Measurements from ENCODE around the gene RAB40C.

Gene RAB40C

DNA sequence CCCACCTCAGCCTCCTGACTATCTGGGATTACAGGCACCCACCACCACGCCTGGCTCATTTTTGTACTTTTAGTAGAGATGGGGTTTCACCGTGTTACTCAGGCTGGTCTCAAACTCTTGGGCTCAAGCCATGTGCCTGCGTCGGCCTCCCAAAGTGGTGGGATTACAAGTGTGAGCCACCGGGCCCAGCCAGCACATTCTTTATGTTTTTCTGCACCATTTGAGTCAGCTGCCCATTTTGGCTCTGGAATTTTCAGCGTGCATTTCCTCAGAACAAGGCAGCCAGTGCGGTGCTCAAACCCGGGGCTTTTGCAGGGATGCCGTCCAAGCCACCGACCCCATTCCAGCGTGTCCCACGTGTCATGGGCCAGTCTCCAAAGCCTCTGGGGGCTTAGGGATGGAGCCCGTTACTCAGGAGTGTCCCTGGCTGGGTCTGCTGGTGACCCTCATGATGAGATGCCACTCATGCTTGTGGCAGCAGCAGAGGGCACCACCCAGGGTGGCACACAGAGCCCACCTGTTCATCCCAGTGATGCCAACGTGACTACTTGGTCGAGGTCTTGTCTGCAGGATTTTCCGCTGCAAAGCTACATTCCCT, 3.7 kb upstream of the RAB40C start:
- peaks cover 9% of the 10 kb centered on the region for H3K36me3 ChIP-seq
- no peak for DNase-seq
- 0 out of 2 replicates have a peak overlapping the region, but pooled peaks have one; percentile 29 for H3K27ac ChIP-seq
- H3K9me3 ChIP-seq (ENCODE audit: severe bottlenecking) = no peaks in the 10 kb centered on the region
- TF ChIP-seq, protein P1, sequence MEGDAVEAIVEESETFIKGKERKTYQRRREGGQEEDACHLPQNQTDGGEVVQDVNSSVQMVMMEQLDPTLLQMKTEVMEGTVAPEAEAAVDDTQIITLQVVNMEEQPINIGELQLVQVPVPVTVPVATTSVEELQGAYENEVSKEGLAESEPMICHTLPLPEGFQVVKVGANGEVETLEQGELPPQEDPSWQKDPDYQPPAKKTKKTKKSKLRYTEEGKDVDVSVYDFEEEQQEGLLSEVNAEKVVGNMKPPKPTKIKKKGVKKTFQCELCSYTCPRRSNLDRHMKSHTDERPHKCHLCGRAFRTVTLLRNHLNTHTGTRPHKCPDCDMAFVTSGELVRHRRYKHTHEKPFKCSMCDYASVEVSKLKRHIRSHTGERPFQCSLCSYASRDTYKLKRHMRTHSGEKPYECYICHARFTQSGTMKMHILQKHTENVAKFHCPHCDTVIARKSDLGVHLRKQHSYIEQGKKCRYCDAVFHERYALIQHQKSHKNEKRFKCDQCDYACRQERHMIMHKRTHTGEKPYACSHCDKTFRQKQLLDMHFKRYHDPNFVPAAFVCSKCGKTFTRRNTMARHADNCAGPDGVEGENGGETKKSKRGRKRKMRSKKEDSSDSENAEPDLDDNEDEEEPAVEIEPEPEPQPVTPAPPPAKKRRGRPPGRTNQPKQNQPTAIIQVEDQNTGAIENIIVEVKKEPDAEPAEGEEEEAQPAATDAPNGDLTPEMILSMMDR (IDR thresholded peaks at IDR 0.05; ENCODE audit: low read depth, low read length) = no peak
- no peaks in the 10 kb centered on the region for H3K27me3 ChIP-seq (ENCODE audit: insufficient read depth, low read depth, severe bottlenecking)
- no peak overlapping the region for H3K4me3 ChIP-seq (ENCODE audit: low read depth, low read length)

DNA sequence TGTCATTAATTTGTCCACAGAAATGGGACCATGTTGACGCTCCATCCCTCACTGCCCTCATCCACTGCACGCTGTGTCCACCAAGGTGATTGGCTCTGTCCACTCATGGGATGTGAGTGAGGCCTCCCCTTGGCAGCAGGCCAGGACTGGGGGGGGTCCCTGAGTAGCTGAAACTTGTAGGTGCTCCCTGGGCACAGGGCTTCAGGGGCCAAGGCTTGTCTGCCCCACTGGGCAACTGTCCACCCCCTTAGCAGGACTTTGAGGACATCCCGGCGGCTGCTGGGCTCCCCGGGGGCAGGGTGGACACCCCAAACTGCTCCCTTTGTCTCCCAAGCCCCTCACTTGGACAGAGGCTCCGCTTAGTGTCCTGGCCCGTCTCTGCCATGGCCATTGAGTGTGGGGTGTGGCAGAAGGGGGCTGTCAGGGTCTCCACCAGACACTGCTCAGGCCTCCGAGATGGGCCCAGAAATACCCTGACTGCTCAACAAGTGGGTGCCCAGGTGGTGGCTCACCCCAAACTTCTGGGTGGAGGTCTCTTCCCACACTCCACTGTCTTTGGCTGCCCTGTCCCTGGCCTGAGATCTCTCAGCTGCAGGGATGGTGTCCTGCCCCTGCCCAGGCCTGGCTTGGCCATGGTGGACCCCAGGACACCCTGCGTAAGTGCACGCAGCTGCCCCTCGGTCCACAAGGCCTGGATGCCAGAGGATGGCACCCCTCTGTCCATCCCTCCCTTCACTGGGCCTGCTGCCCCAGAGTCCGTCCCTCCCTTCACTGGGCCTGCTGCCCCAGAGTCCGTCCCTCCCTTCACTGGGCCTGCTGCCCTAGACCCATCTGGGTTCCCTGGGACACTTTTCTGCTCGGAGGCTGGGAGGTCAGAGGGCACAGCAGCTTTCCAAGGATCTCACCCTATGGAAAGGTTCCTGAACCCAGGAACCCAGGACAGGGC, 2.9 kb upstream of the RAB40C start:
- Histone ChIP-seq H3K27ac (peak overlapping the region; percentile 98), H3K9me3 (ENCODE audit: severe bottlenecking) (no peaks in the 10 kb centered on the region)
- no peak for DNase-seq

DNA sequence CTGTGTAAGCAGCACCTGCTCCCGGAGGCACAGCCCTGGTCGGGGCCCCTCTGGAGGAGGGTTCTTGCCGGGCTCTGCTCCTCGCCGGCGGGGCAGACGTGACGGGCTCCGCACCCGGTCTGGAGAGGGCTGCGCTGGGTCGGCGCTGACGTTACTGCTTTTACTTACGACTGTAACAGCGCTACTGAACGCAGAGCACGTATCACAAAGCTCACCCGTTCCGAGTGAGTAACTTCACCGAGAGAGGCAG, 1.3 kb upstream of the RAB40C start:
- H3K4me3 ChIP-seq (ENCODE audit: low read depth, low read length) = peak overlapping the region; percentile 62
- H3K27ac ChIP-seq = peak overlapping the region; percentile 98
- H3K9me3 ChIP-seq (ENCODE audit: severe bottlenecking) = no peaks in the 10 kb centered on the region
- DNase-seq = peak; percentile 37
- no peaks in the 10 kb centered on the region for H3K27me3 ChIP-seq (ENCODE audit: insufficient read depth, low read depth, severe bottlenecking)
- TF ChIP-seq, protein P1 (IDR thresholded peaks at IDR 0.05; ENCODE audit: low read depth, low read length) = no peak
- peaks cover 13% of the 10 kb centered on the region for H3K36me3 ChIP-seq

More for the DNA sequence above, 2.9 kb upstream of the RAB40C start:
- no peaks in the 10 kb centered on the region for H3K27me3 ChIP-seq (ENCODE audit: insufficient read depth, low read depth, severe bottlenecking)
- peaks cover 9% of the 10 kb centered on the region for H3K36me3 ChIP-seq
- no peak overlapping the region for H3K4me3 ChIP-seq (ENCODE audit: low read depth, low read length)
- TF ChIP-seq, protein P1 (IDR thresholded peaks at IDR 0.05; ENCODE audit: low read depth, low read length) = no peak

DNA sequence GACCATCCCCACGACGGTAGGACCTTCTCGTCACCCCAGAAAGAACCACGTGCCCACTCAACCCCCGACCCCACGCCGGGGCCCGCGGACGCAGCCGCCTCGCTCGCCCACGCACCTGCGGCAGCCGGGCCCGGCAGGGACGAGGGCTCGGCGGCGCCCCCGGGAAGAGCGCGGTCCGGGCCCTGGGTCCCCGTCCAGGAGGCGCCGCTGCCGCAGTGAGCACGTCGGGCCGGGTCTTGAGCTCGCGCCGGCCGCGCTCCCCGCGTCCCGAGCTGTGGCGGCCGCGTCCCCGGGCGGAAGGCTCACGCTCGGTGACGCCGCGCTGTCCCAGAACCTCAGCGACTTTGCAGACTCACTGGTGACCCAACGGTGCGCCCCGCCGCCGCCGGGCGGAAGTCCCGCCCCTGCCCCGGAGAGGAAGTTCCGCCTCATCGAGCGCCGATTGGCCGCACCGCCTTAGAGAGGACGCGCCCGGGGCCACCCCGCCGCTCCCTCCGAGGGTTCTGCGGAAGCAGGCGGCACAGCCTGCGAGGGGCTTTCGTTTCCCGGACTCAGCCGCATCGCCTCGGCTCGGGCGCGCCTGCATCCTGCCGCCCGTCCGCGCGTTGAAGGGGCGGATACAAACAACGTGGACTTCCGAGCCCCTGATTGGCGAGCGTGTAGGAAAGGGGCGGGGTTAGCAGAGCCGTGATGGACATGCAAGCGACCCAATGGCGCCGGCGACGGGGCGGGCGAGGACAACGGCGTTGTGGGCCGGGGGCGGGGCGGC, 793 bp upstream of the RAB40C start:
- Histone ChIP-seq H3K27me3 (ENCODE audit: insufficient read depth, low read depth, severe bottlenecking) (no peaks in the 10 kb centered on the region), H3K36me3 (peaks cover 16% of the 10 kb centered on the region), H3K27ac (peak overlapping the region; percentile 98), H3K4me3 (ENCODE audit: low read depth, low read length) (peak overlapping the region; percentile 62), H3K9me3 (ENCODE audit: severe bottlenecking) (no peaks in the 10 kb centered on the region)
- peak; percentile 96 for DNase-seq
- TF ChIP-seq, protein P1 (IDR thresholded peaks at IDR 0.05; ENCODE audit: low read depth, low read length) = no peak

DNA sequence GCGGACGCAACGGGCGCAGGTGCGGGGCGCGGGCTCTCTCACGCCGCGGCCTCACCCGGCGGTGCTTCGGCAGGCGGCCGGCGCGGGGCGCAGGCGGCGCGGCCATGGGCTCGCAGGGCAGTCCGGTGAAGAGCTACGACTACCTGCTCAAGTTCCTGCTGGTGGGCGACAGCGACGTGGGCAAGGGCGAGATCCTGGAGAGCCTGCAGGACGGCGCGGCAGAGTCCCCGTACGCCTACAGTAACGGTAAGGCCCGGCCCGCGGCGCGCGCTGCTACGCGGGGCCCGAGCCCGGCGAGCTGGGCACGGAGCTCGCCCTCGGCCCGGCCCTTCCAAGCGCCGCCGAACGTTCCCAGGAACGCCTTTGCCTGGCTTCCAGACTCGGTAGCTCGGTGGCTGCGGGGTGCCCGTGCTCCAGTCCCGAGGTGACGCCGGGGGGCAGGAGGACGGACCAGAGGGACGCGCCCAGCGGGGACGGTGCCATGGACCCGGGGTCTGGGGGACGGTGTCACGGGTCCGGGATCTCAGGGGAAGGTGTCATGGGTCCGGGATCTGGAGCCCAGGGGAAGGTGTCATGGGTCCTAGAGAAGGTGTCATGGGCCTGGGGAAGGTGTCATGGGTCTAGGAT, 435 bp downstream of the RAB40C start:
- Histone ChIP-seq H3K9me3 (ENCODE audit: severe bottlenecking) (no peaks in the 10 kb centered on the region), H3K27me3 (ENCODE audit: insufficient read depth, low read depth, severe bottlenecking) (no peaks in the 10 kb centered on the region), H3K36me3 (peaks cover 19% of the 10 kb centered on the region), H3K4me3 (ENCODE audit: low read depth, low read length) (peak overlapping the region; percentile 64), H3K27ac (peak overlapping the region; percentile 81)
- peak; percentile 31 for DNase-seq
- TF ChIP-seq, protein P1 (IDR thresholded peaks at IDR 0.05; ENCODE audit: low read depth, low read length) = no peak; the same call in 1 of the 2 replicates
